HL-60 (cell line): ENCODE measurements around the gene POLR2I.

Source experiments
- DNase-seq, 2 experiments: peaks; one replicate each; pipeline ENCODE4 v3.0.0-alpha.2; 2010 to 2020; ENCODE audit warnings: low read depth in 1 of 2, low spot score in 1 of 2
- H3K27ac ChIP-seq: fragments of 250-450 bp; sonication (Bioruptor Pico); replicated peaks from 2 replicates; pipeline ENCODE4 v1.5.1; 2020; ENCODE audit warnings: mild to moderate bottlenecking, moderate library complexity
- H3K27me3 ChIP-seq: fragments of 250-450 bp; sonication (Bioruptor Pico); 2 replicates; pipeline ENCODE4 v1.5.1; 2021; ENCODE audit warnings: mild to moderate bottlenecking, moderate library complexity; ENCODE audit not compliant: insufficient read depth, poor library complexity, severe bottlenecking
- H3K4me3 ChIP-seq: replicated peaks from 2 replicates; pipeline ENCODE4 v1.5.1; 2011; ENCODE audit warnings: mild to moderate bottlenecking, control low read depth, low read length; ENCODE audit not compliant: insufficient read depth
- GABPA ChIP-seq: IDR thresholded peaks from 2 replicates; pipeline ENCODE4 v1.6.1; 2012; ENCODE audit warnings: low read depth
- POLR2AphosphoS5 ChIP-seq: IDR thresholded peaks from 2 replicates; pipeline ENCODE4 v1.6.1; 2012; ENCODE audit warnings: low read depth
- SPI1 ChIP-seq: IDR thresholded peaks from 2 replicates; pipeline ENCODE4 v1.6.1; 2012; ENCODE audit warnings: low read depth, mild to moderate bottlenecking, borderline replicate concordance
- TF ChIP-seq, protein P1 (sequence below): IDR thresholded peaks from one replicate; pipeline ENCODE4 v1.5.1; 2011; ENCODE audit warnings: low read length, control low read depth, inconsistent platforms; ENCODE audit not compliant: insufficient read depth
- TF ChIP-seq, protein P2 (sequence below): IDR thresholded peaks from 2 replicates; pipeline ENCODE4 v1.6.1; 2012; ENCODE audit warnings: low read depth; ENCODE audit not compliant: insufficient replicate concordance

The POLR2I gene

GRCh38 chr19:36144624-36145023 lies 29.9 kb upstream of the POLR2I start:
- no peak for DNase-seq
- H3K27me3 ChIP-seq, result no peaks in the 10 kb centered on the region
- no peak overlapping the region for H3K27ac ChIP-seq
- no peak overlapping the region for H3K4me3 ChIP-seq
- TF ChIP-seq, protein P1, sequence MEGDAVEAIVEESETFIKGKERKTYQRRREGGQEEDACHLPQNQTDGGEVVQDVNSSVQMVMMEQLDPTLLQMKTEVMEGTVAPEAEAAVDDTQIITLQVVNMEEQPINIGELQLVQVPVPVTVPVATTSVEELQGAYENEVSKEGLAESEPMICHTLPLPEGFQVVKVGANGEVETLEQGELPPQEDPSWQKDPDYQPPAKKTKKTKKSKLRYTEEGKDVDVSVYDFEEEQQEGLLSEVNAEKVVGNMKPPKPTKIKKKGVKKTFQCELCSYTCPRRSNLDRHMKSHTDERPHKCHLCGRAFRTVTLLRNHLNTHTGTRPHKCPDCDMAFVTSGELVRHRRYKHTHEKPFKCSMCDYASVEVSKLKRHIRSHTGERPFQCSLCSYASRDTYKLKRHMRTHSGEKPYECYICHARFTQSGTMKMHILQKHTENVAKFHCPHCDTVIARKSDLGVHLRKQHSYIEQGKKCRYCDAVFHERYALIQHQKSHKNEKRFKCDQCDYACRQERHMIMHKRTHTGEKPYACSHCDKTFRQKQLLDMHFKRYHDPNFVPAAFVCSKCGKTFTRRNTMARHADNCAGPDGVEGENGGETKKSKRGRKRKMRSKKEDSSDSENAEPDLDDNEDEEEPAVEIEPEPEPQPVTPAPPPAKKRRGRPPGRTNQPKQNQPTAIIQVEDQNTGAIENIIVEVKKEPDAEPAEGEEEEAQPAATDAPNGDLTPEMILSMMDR, result no peak
- TF ChIP-seq POLR2AphosphoS5, result no peak
- TF ChIP-seq SPI1, result no peak
- no peak for TF ChIP-seq GABPA
- TF ChIP-seq, protein P2, sequence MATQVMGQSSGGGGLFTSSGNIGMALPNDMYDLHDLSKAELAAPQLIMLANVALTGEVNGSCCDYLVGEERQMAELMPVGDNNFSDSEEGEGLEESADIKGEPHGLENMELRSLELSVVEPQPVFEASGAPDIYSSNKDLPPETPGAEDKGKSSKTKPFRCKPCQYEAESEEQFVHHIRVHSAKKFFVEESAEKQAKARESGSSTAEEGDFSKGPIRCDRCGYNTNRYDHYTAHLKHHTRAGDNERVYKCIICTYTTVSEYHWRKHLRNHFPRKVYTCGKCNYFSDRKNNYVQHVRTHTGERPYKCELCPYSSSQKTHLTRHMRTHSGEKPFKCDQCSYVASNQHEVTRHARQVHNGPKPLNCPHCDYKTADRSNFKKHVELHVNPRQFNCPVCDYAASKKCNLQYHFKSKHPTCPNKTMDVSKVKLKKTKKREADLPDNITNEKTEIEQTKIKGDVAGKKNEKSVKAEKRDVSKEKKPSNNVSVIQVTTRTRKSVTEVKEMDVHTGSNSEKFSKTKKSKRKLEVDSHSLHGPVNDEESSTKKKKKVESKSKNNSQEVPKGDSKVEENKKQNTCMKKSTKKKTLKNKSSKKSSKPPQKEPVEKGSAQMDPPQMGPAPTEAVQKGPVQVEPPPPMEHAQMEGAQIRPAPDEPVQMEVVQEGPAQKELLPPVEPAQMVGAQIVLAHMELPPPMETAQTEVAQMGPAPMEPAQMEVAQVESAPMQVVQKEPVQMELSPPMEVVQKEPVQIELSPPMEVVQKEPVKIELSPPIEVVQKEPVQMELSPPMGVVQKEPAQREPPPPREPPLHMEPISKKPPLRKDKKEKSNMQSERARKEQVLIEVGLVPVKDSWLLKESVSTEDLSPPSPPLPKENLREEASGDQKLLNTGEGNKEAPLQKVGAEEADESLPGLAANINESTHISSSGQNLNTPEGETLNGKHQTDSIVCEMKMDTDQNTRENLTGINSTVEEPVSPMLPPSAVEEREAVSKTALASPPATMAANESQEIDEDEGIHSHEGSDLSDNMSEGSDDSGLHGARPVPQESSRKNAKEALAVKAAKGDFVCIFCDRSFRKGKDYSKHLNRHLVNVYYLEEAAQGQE, result no peak

DNA sequence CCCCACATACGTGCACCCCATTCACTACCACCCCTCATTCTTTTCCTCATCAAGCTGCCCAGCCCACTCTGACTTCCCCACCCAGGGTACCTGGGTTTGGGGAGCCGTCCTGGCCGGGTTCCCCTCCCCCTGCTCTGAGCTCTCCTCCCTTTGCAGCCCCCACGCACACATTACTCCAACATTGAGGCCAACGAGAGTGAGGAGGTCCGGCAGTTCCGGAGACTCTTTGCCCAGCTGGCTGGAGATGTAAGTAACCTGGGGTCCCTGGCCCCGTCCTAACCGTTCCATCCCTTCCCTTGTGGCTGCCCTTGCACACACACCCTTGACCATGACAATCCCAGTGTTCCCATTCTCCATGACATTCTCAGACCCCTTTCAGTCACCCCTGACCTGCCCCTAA lies 27.8 kb upstream of the POLR2I start:
- TF ChIP-seq POLR2AphosphoS5, result no peak
- TF ChIP-seq, protein P2, result no peak
- TF ChIP-seq GABPA, result no peak
- TF ChIP-seq SPI1, result no peak
- TF ChIP-seq, protein P1, result no peak
- Histone ChIP-seq H3K27me3 (no peaks in the 10 kb centered on the region), H3K27ac (no peak overlapping the region), H3K4me3 (no peak overlapping the region)
- no peak for DNase-seq

GRCh38 chr19:36142046-36142445 lies 27.4 kb upstream of the POLR2I start:
- TF ChIP-seq, protein P1, result no peak
- TF ChIP-seq GABPA (no peak), SPI1 (no peak), POLR2AphosphoS5 (no peak)
- TF ChIP-seq, protein P2, result no peak
- Histone ChIP-seq H3K4me3 (no peak overlapping the region), H3K27me3 (no peaks in the 10 kb centered on the region), H3K27ac (no peak overlapping the region)
- DNase-seq, result no peak
